ENCODE results near the gene CFAP45. TPM values are rescaled to one million over a fixed set of nuclear protein-coding genes. Genes with fewer than 3 reads are reported as not detected.

CFAP45 gene
- total and polyA plus RNA-seq, 2 donors (not counting 1 experiment from before 2014, with no cell fraction given), result 1.3 to 2.4 TPM

DNA sequence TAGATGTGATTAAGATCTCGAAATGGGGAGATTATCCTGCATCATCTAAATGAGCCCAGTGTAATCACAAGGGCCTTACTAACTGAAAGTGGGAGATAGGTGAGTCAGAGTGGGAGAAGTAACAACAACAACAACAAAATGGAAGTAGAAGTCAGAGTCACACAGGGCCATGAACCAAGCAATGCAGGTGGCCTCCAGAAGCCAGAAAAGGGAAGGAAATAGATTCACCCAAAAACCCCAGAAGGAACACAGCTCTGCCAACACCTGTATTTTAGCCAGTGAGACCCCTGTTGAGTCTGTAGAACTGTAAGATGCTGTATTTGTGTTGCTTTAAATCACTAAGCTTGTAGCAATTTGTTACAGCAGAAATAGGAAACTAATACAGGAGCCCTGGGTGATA, 21.3 kb upstream of the CFAP45 start:
- peak overlapping the region; percentile 99 for H3K4me2 ChIP-seq (replicated peaks; ENCODE audit: low read depth, low read length, poor library complexity, severe bottlenecking)
- H3K27ac Mint-ChIP-seq, result peak overlapping the region; percentile 99
- peak overlapping the region; percentile 81 to 100 (median 99) for H3K4me3 ChIP-seq (ENCODE audit: control extremely low read depth in 1 of 5, extremely low read depth in 1 of 5, insufficient read depth in 1 of 5, low read depth in 2 of 5, low read length in 4 of 5)
- H3K27me3 ChIP-seq (replicated peaks in 1 of 4; ENCODE audit: control extremely low read depth in 1 of 4, control insufficient read depth in 3 of 4, insufficient read depth in 4 of 4, low read length in 3 of 4), result no peaks in the 10 kb centered on the region
- WGBS (ENCODE audit: insufficient coverage), result no CpG with 5 or more reads among the region's 1 CpG
- intact Hi-C loops (cut with micrococcal nuclease), result loop anchor here (5.0 to 10.0 kb wide), 3 partner anchors 176 to 1824 kb away; partner anchors contain the start of genes DUSP12, IGSF8 and USF1
- DNase-seq, result peak; percentile 90
- ChIA-PET POLR2A (interaction anchor here (1.0 to 1.6 kb wide), 2 partner anchors 25 to 67 kb away, joined by 3 read pairs; partner anchors contain the start of gene IGSF9), CTCF (interaction anchor here (0.8 to 8.7 kb wide), 6 partner anchors 9 to 122 kb away, joined by 3 to 81 read pairs (median 10); no protein-coding TSS in a partner anchor)
- peaks cover 42 to 57% of the 10 kb centered on the region in 2 donors for H3K4me1 ChIP-seq (ENCODE audit: control insufficient read depth in 2 of 2, insufficient read depth in 2 of 2, low read length in 2 of 2)
- no peaks in the 10 kb centered on the region for H3K27me3 Mint-ChIP-seq
- H3K9me3 ChIP-seq (ENCODE audit: control extremely low read depth in 1 of 3, control insufficient read depth in 2 of 3, insufficient read depth in 1 of 3, low read length in 2 of 3), result peaks cover 0 to 4% (median 0%) of the 10 kb centered on the region in 3 donors
- ATAC-seq (ENCODE audit: low read depth), result peak; percentile 21
- H3K4me3 Mint-ChIP-seq, result peak overlapping the region; percentile 96
- peaks cover 38% of the 10 kb centered on the region for H4K20me1 ChIP-seq (ENCODE audit: control insufficient read depth, insufficient read depth, low read length, poor library complexity, severe bottlenecking)
- TF ChIP-seq EZH2 (IDR thresholded peaks at IDR 0.05; ENCODE audit: borderline replicate concordance, insufficient read depth, low read depth, low read length, poor library complexity, severe bottlenecking) (no peak), CTCF (IDR thresholded peaks at IDR 0.05) (no peak)
- peak overlapping the region; percentile 98 to 100 for H3K27ac ChIP-seq (ENCODE audit: low read length in 2 of 2)
- H3K36me3 ChIP-seq (replicated peaks in 1 of 2; ENCODE audit: control extremely low read depth in 1 of 2, control insufficient read depth in 1 of 2, extremely low read depth in 1 of 2, insufficient read depth in 2 of 2, low read length in 1 of 2), result peaks cover 4 to 52% of the 10 kb centered on the region in 2 experiments
- peak overlapping the region; percentile 97 for H3K9ac ChIP-seq (ENCODE audit: low read length)
- H3K4me1 Mint-ChIP-seq, result peaks cover 65% of the 10 kb centered on the region
- peaks cover 67% of the 10 kb centered on the region for H3K79me2 ChIP-seq (ENCODE audit: control insufficient read depth, insufficient read depth, low read length)
- H3K9me3 Mint-ChIP-seq (ENCODE audit: insufficient read depth), result no peaks in the 10 kb centered on the region
- no peak overlapping the region for H2AFZ ChIP-seq (ENCODE audit: insufficient read depth, low read depth, low read length, poor library complexity, severe bottlenecking)

- Histone ChIP-seq H3K9me3 (ENCODE audit: control extremely low read depth in 1 of 3, control insufficient read depth in 2 of 3, insufficient read depth in 1 of 3, low read length in 2 of 3) (peaks cover 0 to 4% (median 0%) of the 10 kb centered on the region in 3 donors), H4K20me1 (ENCODE audit: control insufficient read depth, insufficient read depth, low read length, poor library complexity, severe bottlenecking) (peaks cover 38% of the 10 kb centered on the region), H3K4me1 (ENCODE audit: control insufficient read depth in 2 of 2, insufficient read depth in 2 of 2, low read length in 2 of 2) (peaks cover 36 to 51% of the 10 kb centered on the region in 2 donors), H3K4me3 (ENCODE audit: control extremely low read depth in 1 of 5, extremely low read depth in 1 of 5, insufficient read depth in 1 of 5, low read depth in 2 of 5, low read length in 4 of 5) (peak overlapping the region in 2 of 5 experiments; percentile 12 to 81), H3K27ac (ENCODE audit: low read length in 2 of 2) (peak overlapping the region; percentile 98 to 100), H3K36me3 (replicated peaks in 1 of 2; ENCODE audit: control extremely low read depth in 1 of 2, control insufficient read depth in 1 of 2, extremely low read depth in 1 of 2, insufficient read depth in 2 of 2, low read length in 1 of 2) (peaks cover 4 to 52% of the 10 kb centered on the region in 2 experiments), H3K4me2 (replicated peaks; ENCODE audit: low read depth, low read length, poor library complexity, severe bottlenecking) (peak overlapping the region; percentile 99), H3K9ac (ENCODE audit: low read length) (peak overlapping the region; percentile 97), H2AFZ (ENCODE audit: insufficient read depth, low read depth, low read length, poor library complexity, severe bottlenecking) (no peak overlapping the region), H3K79me2 (ENCODE audit: control insufficient read depth, insufficient read depth, low read length) (peaks cover 61% of the 10 kb centered on the region), H3K27me3 (replicated peaks in 1 of 4; ENCODE audit: control extremely low read depth in 1 of 4, control insufficient read depth in 3 of 4, insufficient read depth in 4 of 4, low read length in 3 of 4) (no peaks in the 10 kb centered on the region)
- DNase-seq, result peak; percentile 32
- Mint-ChIP-seq H3K27me3 (no peaks in the 10 kb centered on the region), H3K4me3 (peak overlapping the region; percentile 96), H3K27ac (peak overlapping the region; percentile 99), H3K9me3 (ENCODE audit: insufficient read depth) (no peaks in the 10 kb centered on the region), H3K4me1 (peaks cover 66% of the 10 kb centered on the region)
- TF ChIP-seq EZH2 (IDR thresholded peaks at IDR 0.05; ENCODE audit: borderline replicate concordance, insufficient read depth, low read depth, low read length, poor library complexity, severe bottlenecking) (no peak), CTCF (IDR thresholded peaks at IDR 0.05) (no peak)
- intact Hi-C loops (cut with micrococcal nuclease), result loop anchor here (5.0 to 10.0 kb wide), 3 partner anchors 177 to 1824 kb away; partner anchors contain the start of genes DUSP12, IGSF8 and USF1
- WGBS (ENCODE audit: insufficient coverage), result no CpG with 5 or more reads among the region's 1 CpG
- CTCF ChIA-PET, result interaction anchor here (1.3 to 8.7 kb wide), 4 partner anchors 13 to 87 kb away, joined by 7 to 81 read pairs (median 44); no protein-coding TSS in a partner anchor
- POLR2A ChIA-PET, result interaction anchor here (1.6 kb wide), 1 partner anchor 25 kb away, joined by 3 read pairs; the partner anchor contains the start of gene IGSF9
- no peak for ATAC-seq (ENCODE audit: low read depth)
These were observed 20.7 kb upstream of the CFAP45 start for GRCh38 chr1:159920651-159921050.
